BJ (cell line): Measurements from ENCODE around the gene TEX9. TPM values are rescaled to one million over a fixed set of nuclear protein-coding genes. Genes with fewer than 3 reads are reported as not detected.

ENCODE experiments used
- CTCF ChIA-PET: fragments of 350-600 bp; formaldehyde crosslinking; extraction: SDS; loops from one replicate; lab custom pipeline; 2021; ENCODE audit warnings: antibody characterized with exemption, inconsistent platforms; lab: Yijun Ruan, JAX
- POLR2A ChIA-PET: fragments of 300-600 bp; sonication (Branson Sonifier 250); formaldehyde crosslinking; extraction: SDS; loops from one replicate; lab custom pipeline; 2021; ENCODE audit warnings: antibody characterized with exemption; lab: Charles Lee
- DNase-seq: peaks from one replicate; pipeline ENCODE4 v3.0.0-alpha.2; 2011; ENCODE audit warnings: low read depth
- H3K27me3 ChIP-seq: 2 replicates; pipeline ENCODE4 v1.6.0; 2011; ENCODE audit warnings: low read length; ENCODE audit not compliant: control insufficient read depth, insufficient read depth
- H3K36me3 ChIP-seq: 2 replicates; pipeline ENCODE4 v1.5.1; 2011; ENCODE audit warnings: low read length; ENCODE audit not compliant: control insufficient read depth, insufficient read depth
- H3K4me3 ChIP-seq: 2 replicates; pipeline ENCODE4 v1.5.1; 2011; ENCODE audit warnings: low read depth, mild to moderate bottlenecking, control low read depth, low read length
- CTCF ChIP-seq: IDR thresholded peaks from 2 replicates; pipeline ENCODE4 v1.5.1; 2011; ENCODE audit warnings: low read depth, mild to moderate bottlenecking, control low read depth, inconsistent platforms, low read length, moderate library complexity; ENCODE audit not compliant: insufficient read depth
- polyA plus RNA-seq: library from polyadenylated mRNA; depleted of rRNA; stranded (reverse); fragments of >200 nt; gene quantifications from 2 replicates; pipeline ENCODE4 v1.2.3, GENCODE V29; 2011

TEX9 gene
- polyA plus RNA-seq, 1 experiment, result 0.72 TPM

- ChIA-PET CTCF (no interaction called here), POLR2A (no interaction called here)
These were observed 41.8 kb upstream of the TEX9 start for GRCh38 chr15:56323435-56323834.

GRCh38 chr15:56325186-56325585, 40.0 kb upstream of the TEX9 start:
- POLR2A ChIA-PET, result no interaction called here
- CTCF ChIA-PET, result no interaction called here
- H3K27me3 ChIP-seq, result no peaks in the 10 kb centered on the region
- TF ChIP-seq CTCF, result no peak
- DNase-seq, result peak; percentile 3
- H3K36me3 ChIP-seq, result no peaks in the 10 kb centered on the region
- H3K4me3 ChIP-seq, result no peak overlapping the region

More at GRCh38 chr15:56323435-56323834, 41.8 kb upstream of the TEX9 start:
- no peak for DNase-seq
- H3K27me3 ChIP-seq, result no peaks in the 10 kb centered on the region
- no peak overlapping the region for H3K4me3 ChIP-seq
- TF ChIP-seq CTCF, result no peak
- no peaks in the 10 kb centered on the region for H3K36me3 ChIP-seq

GRCh38 chr15:56327721-56328502, 37.3 kb upstream of the TEX9 start:
- H3K36me3 ChIP-seq, result no peaks in the 10 kb centered on the region
- ChIA-PET CTCF (no interaction called here), POLR2A (interaction anchor here (0.5 kb wide), 1 partner anchor 27 kb away, joined by 3 read pairs; no protein-coding TSS in a partner anchor)
- DNase-seq, result no peak
- no peaks in the 10 kb centered on the region for H3K27me3 ChIP-seq
- H3K4me3 ChIP-seq, result no peak overlapping the region
- no peak for TF ChIP-seq CTCF

GRCh38 chr15:56337084-56337725, 28.0 kb upstream of the TEX9 start:
- no peaks in the 10 kb centered on the region for H3K36me3 ChIP-seq
- no peaks in the 10 kb centered on the region for H3K27me3 ChIP-seq
- no peak for DNase-seq
- no peak for TF ChIP-seq CTCF
- no peak overlapping the region for H3K4me3 ChIP-seq
- ChIA-PET CTCF (interaction anchor here (1.0 kb wide), 1 partner anchor 16 kb away, joined by 3 read pairs; no protein-coding TSS in a partner anchor), POLR2A (no interaction called here)

- H3K4me3 ChIP-seq, result no peak overlapping the region
- H3K27me3 ChIP-seq, result no peaks in the 10 kb centered on the region
- no peak for DNase-seq
- no peaks in the 10 kb centered on the region for H3K36me3 ChIP-seq
- POLR2A ChIA-PET, result no interaction called here
- no peak for TF ChIP-seq CTCF
- CTCF ChIA-PET, result interaction anchor here (1.7 kb wide), 1 partner anchor 13 kb away, joined by 5 read pairs; no protein-coding TSS in a partner anchor
These were observed 25.6 kb upstream of the TEX9 start for GRCh38 chr15:56339594-56339993.
